ENCODE measurements around the gene FAM135A.

DNA sequence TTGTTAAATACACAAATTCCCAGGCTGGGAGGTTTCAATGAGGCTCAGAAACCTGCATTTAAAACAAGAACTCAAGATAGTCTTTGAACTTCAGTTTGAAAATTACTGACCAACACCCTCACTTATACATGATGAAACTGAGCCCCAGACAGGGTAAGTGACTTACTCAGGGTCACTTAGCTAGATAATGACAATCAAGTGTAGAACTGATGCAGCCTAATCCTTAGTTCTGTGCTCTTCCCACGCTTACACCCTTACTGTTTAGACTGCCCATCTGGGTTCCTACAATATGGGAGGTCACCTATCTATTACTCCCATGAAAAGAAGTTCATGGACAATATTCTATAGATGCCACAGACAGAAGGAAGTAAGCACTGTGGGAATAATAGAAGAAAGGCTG lies 24.5 kb upstream of the FAM135A start:
- TF ChIP-seq POLR2AphosphoS5 (IDR thresholded peaks at IDR 0.05) (no peak), EP300 (IDR thresholded peaks at IDR 0.05) (no peak), CTCF (IDR thresholded peaks at IDR 0.05) (no peak), POLR2A (IDR thresholded peaks at IDR 0.05) (no peak)

Data from upper lobe of left lung (tissue), 4 donors.